ENCODE results near the gene SERPINI2. TPM values are rescaled to one million over a fixed set of nuclear protein-coding genes. Genes with fewer than 3 reads are reported as not detected.

SERPINI2 gene, protein sequence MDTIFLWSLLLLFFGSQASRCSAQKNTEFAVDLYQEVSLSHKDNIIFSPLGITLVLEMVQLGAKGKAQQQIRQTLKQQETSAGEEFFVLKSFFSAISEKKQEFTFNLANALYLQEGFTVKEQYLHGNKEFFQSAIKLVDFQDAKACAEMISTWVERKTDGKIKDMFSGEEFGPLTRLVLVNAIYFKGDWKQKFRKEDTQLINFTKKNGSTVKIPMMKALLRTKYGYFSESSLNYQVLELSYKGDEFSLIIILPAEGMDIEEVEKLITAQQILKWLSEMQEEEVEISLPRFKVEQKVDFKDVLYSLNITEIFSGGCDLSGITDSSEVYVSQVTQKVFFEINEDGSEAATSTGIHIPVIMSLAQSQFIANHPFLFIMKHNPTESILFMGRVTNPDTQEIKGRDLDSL
- total RNA-seq (not detected in 2 replicates), polyA plus RNA-seq (not detected in 2 replicates), polyA minus RNA-seq (ENCODE audit: low replicate concordance) (not detected in 2 replicates)
- not detected in 2 replicates for polyA plus RNA-seq (2012)

DNA sequence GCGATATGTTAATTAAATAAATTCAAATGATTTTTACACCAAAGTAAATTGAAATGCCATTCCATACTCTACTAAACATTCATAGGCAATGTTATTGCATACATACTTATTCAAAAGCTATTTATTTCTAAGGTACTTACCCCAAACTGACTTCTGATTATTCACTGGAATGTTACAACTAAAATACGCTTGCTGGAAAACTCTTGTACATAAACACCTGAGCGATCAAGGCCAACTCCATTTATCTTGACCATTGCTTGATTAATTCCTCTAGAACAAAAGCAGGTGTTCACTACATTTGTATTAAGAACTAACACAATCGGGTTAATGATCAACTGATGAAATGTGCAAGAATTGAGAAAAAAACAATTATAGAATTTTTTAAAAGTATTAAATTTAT lies at the start of gene SERPINI2:
SERPINI2 (minus strand) TSS at position 180 of the 400 bp plus-strand sequence. CDS start 2,208 bp downstream, outside the sequence.
- Histone ChIP-seq H3K9me3 (ENCODE audit: control insufficient read depth, insufficient read depth, low read depth, low read length) (no peaks in the 10 kb centered on the region), H3K4me3 (replicated peaks in 1 of 4; ENCODE audit: control extremely low read depth in 1 of 4, insufficient read depth in 1 of 4, low read depth in 3 of 4, low read length in 4 of 4) (no peak within 1 kb of the TSS), H3K27ac (ENCODE audit: insufficient read depth, low read length) (no peak within 1 kb of the TSS), H2AFZ (ENCODE audit: low read length) (no peak within 1 kb of the TSS), H4K20me1 (ENCODE audit: control insufficient read depth, extremely low read depth, insufficient read depth, low read length) (no peaks in the 10 kb centered on the region), H3K4me1 (ENCODE audit: control insufficient read depth, extremely low read depth, insufficient read depth, low read length) (no peaks in the 10 kb centered on the region), H3K36me3 (ENCODE audit: control insufficient read depth, insufficient read depth, low read length) (no peaks in the 10 kb centered on the region), H3K79me2 (ENCODE audit: control insufficient read depth, insufficient read depth, low read length) (no peaks in the 10 kb centered on the region), H3K27me3 (ENCODE audit: control insufficient read depth, insufficient read depth, low read length) (no peaks in the 10 kb centered on the region), H3K9ac (ENCODE audit: insufficient read depth, low read length) (no peak within 1 kb of the TSS), H3K4me2 (ENCODE audit: extremely low read depth, insufficient read depth, low read length) (no peak within 1 kb of the TSS)
- DNase-seq (ENCODE audit: low read depth in 2 of 2) = no peak
- TF ChIP-seq EZH2 (IDR thresholded peaks at IDR 0.05; ENCODE audit: low read length, missing control alignments) (no peak), CTCF (conservative IDR thresholded peaks at IDR 0.05 in 1 of 2, IDR thresholded peaks at IDR 0.05 in 1 of 2; ENCODE audit: low read depth in 1 of 2, low read length in 2 of 2) (no peak)

- no peak for DNase-seq (ENCODE audit: low read depth in 2 of 2)
- Histone ChIP-seq H3K27me3 (ENCODE audit: control insufficient read depth, insufficient read depth, low read length) (no peaks in the 10 kb centered on the region), H3K36me3 (ENCODE audit: control insufficient read depth, insufficient read depth, low read length) (no peaks in the 10 kb centered on the region), H3K9me3 (ENCODE audit: control insufficient read depth, insufficient read depth, low read depth, low read length) (no peaks in the 10 kb centered on the region), H3K4me2 (ENCODE audit: extremely low read depth, insufficient read depth, low read length) (no peak overlapping the region), H3K4me1 (ENCODE audit: control insufficient read depth, extremely low read depth, insufficient read depth, low read length) (no peaks in the 10 kb centered on the region), H2AFZ (ENCODE audit: low read length) (no peak overlapping the region), H4K20me1 (ENCODE audit: control insufficient read depth, extremely low read depth, insufficient read depth, low read length) (no peaks in the 10 kb centered on the region), H3K9ac (ENCODE audit: insufficient read depth, low read length) (no peak overlapping the region), H3K4me3 (replicated peaks in 1 of 4; ENCODE audit: control extremely low read depth in 1 of 4, insufficient read depth in 1 of 4, low read depth in 3 of 4, low read length in 4 of 4) (no peak overlapping the region), H3K79me2 (ENCODE audit: control insufficient read depth, insufficient read depth, low read length) (no peaks in the 10 kb centered on the region), H3K27ac (ENCODE audit: insufficient read depth, low read length) (no peak overlapping the region)
- TF ChIP-seq CTCF (conservative IDR thresholded peaks at IDR 0.05 in 1 of 2, IDR thresholded peaks at IDR 0.05 in 1 of 2; ENCODE audit: low read depth in 1 of 2, low read length in 2 of 2) (no peak), EZH2 (IDR thresholded peaks at IDR 0.05; ENCODE audit: low read length, missing control alignments) (no peak)
These were observed 47.1 kb upstream of the SERPINI2 start for GRCh38 chr3:167521006-167521355.

DNA sequence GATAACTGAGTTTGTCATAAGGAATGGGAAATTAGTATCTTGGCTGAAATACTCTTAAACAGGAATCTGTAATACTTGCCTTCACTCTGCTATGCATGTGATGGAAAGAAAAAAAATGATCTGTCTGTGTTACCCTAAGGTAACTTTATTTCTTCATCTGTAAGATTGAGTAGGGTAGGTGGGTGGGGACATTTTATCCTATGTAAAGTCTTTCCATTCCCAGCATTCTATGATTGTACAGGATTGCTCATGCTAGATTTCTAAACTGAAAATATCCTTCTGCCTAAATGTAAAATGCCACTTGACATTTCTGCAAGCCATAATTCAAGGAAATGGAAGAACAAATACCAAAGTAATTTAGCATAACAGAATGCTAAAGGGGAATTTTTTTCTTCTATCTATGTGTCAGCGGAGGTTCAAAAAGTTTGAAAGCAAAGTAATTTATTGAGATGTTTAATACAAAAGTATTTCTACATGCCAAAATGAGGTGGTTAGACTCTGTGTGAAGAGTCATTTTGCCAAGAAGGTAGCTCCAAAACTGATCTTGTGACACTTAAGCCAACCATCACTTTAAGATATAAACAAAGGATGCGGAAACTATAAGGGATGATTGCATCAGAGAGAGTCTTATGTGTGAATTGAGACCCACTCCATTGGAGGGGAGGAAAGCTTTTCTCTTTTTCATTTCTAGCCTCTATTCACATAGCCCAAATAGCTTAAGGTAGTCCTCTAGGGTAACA lies 46.6 kb upstream of the SERPINI2 start:
- TF ChIP-seq EZH2 (IDR thresholded peaks at IDR 0.05; ENCODE audit: low read length, missing control alignments) = no peak
- TF ChIP-seq CTCF (conservative IDR thresholded peaks at IDR 0.05 in 1 of 2, IDR thresholded peaks at IDR 0.05 in 1 of 2; ENCODE audit: low read depth in 1 of 2, low read length in 2 of 2) = no peak
- H4K20me1 ChIP-seq (ENCODE audit: control insufficient read depth, extremely low read depth, insufficient read depth, low read length) = no peaks in the 10 kb centered on the region
- no peak for DNase-seq (ENCODE audit: low read depth in 2 of 2)
- H3K27ac ChIP-seq (ENCODE audit: insufficient read depth, low read length) = no peak overlapping the region
- no peaks in the 10 kb centered on the region for H3K27me3 ChIP-seq (ENCODE audit: control insufficient read depth, insufficient read depth, low read length)
- no peaks in the 10 kb centered on the region for H3K4me1 ChIP-seq (ENCODE audit: control insufficient read depth, extremely low read depth, insufficient read depth, low read length)
- H3K4me3 ChIP-seq (replicated peaks in 1 of 4; ENCODE audit: control extremely low read depth in 1 of 4, insufficient read depth in 1 of 4, low read depth in 3 of 4, low read length in 4 of 4) = no peak overlapping the region
- no peak overlapping the region for H3K9ac ChIP-seq (ENCODE audit: insufficient read depth, low read length)
- no peaks in the 10 kb centered on the region for H3K79me2 ChIP-seq (ENCODE audit: control insufficient read depth, insufficient read depth, low read length)
- H3K4me2 ChIP-seq (ENCODE audit: extremely low read depth, insufficient read depth, low read length) = no peak overlapping the region
- H3K9me3 ChIP-seq (ENCODE audit: control insufficient read depth, insufficient read depth, low read depth, low read length) = no peaks in the 10 kb centered on the region
- no peak overlapping the region for H2AFZ ChIP-seq (ENCODE audit: low read length)
- no peaks in the 10 kb centered on the region for H3K36me3 ChIP-seq (ENCODE audit: control insufficient read depth, insufficient read depth, low read length)

Data from fibroblast of lung (primary cell).